Measurements from ENCODE around the gene FAM187B.
A peak's percentile ranks its signal among the peaks of the same experiment; 100 is the strongest.
"Not testable (repeated sequence)": the region's sequence is repeated elsewhere in the genome, so short reads cannot be mapped to it uniquely, and the experiment has no call there.

Gene FAM187B

DNA sequence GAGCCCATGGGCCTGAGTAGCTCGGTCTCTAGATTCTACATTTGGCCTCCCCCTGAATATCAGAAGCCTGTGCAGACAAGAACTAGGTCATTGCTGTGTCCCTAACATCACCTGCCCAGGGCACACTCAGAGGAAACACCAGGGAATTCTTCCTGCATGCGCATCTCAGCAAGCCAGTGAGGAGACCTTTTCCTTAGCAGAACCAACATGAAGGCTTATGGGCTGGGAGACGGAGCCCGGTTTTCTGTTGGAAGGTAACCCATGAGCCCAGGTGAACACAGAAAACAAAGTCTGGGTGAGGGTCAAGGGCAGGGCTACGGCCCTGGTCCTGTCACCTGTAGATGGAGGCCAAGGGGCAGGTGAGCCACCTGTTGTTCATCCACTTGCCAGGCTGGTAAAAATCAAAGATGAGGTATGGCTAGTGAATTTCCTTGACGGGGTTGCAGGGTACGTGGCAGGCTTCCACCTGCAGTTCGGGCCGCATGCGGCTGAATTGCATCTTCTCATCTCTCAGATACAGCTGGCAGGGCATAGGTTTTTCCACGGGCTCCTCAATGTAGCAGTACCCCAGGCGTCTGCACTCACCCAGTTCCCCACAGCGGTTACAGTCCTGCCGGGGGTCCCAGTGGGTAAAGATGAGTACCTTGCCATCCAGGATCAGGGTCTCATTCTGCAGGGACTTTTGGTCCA is 3.6 kb upstream of the FAM187B start:
- DNase-seq, result no peak

DNA sequence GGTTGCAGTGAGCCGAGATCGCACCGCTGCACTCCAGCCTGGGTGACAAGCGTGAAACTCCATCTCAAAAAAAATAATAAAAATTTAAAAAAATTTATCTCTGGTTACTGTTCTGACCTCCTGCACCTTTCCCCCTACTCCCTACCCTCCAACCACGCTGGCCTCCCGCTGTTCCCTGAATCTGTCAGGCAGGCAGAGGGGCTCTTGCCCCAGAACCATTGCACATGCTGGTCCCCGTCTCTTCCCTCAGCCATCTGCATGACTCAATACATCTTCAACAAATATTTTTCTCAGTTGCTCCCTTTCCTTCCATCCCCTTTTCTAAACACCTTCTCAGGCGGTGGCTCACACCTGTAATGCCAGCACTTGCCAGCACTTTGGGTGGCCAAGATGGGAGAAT is 1.1 kb upstream of the FAM187B start:
- no peak for DNase-seq

DNA sequence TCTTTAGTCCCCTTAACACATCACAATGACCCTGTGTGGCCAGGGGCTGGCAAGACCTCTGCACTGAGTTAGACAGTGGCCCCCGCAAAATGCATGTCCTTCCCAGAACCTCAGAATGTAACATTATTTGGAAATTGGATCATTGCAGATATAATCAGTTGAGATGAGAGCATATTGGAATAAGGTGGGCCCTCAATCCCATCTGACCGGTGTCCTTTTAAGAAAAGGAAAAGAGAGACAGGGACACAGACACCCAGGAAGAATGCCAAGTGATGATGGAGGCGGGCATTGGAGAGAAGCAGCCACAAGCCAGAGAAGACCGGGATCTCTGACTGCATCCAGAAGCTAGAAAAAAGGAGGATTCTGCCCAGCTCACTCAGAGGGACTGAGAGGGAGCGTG is 1.8 kb downstream of the FAM187B start:
- DNase-seq, result no peak

DNA sequence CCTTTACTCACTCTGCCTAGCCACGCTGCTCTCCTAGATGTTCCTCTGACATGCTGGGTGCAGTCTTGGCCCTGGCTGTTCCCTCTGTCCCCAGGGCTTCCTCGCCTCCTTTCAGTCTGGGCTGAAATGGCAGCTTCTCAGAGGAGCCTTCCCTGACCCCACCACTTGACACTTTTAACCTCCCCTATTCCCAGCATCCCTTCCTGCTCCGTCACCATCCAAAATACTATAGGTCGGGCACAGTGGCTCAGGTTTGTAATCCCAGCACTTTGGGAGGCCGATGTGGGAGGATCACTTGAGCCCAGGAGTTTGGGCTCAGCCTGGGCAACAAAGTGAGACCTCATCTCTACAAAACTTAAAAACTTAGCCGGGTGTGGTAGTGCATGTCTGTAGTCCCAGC is 2.6 kb downstream of the FAM187B start:
- DNase-seq, result no peak

DNA sequence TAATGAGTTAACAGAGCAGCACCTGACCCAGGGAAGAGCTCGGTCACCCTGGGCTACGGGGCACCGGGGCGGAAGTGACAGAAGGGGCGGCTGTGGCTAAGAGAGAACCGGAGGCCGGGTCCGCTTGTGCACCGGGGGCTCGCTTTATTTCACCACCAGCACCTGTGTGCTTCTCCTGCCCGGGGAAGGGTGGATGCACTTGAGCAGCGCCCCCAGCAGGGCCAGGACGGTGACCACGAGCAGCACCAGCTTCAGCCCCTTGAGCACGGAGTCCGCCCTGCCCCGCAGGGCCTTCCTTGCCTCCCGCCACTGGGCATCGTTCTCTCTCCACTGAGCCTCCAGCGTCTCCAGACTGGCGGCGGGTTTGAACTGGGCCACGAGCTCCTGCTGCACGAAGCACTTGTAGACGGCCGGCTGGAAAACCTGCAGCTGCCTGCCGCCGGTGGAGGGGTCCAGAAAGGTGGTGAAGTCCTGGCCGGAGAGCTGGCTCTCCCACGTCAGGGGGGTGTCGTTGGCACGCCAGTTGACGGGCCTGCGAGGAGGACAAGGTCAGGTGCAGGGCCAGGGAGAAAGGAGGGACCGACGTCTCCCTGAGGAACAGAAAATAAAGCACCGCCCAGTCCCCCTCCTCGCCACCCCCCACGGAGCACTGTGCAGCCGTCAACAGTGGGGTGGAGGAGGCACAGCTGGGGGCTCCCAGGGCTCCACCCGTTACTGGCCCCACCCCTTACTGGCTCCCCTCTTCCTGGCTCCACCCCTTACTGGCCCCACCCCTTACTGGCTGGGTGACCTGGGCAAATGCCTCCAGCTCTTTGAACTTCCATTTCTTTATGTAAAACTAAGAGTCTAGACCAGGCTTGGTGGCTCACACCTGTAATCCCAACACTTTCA is 3.6 kb downstream of the FAM187B start:
- DNase-seq, result no peak

DNA sequence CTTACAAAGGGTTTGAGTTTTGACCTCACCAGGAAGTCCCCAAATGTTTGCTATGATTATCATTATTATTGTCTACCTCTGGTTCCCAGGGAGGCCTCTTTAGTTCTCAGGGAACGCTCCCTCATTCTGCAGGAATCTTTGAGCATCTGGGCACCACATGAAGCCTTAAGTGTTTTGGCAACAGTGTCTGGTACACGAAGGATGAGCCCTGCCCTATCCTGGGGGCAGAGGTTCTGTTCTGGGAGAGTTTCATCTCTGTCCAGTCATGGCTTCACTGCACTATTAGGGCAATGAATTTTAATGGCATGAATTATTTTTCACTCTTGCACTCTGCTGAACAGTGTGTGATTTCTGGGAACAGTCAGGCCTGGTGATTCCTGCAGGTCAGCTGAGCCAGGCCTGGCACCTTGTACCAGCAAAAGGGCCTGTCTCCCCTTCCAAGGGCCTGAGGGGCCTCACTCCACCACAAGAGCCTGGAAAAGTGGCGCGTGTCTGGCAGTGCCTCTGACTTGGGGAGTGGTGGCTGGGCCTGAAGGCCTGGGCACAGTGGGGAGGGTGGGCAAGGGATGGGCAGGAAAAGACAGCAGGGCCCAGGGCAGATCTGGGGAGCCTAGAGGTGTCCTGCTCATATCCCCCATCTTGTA is 4.6 kb downstream of the FAM187B start:
- DNase-seq, result no peak

DNA sequence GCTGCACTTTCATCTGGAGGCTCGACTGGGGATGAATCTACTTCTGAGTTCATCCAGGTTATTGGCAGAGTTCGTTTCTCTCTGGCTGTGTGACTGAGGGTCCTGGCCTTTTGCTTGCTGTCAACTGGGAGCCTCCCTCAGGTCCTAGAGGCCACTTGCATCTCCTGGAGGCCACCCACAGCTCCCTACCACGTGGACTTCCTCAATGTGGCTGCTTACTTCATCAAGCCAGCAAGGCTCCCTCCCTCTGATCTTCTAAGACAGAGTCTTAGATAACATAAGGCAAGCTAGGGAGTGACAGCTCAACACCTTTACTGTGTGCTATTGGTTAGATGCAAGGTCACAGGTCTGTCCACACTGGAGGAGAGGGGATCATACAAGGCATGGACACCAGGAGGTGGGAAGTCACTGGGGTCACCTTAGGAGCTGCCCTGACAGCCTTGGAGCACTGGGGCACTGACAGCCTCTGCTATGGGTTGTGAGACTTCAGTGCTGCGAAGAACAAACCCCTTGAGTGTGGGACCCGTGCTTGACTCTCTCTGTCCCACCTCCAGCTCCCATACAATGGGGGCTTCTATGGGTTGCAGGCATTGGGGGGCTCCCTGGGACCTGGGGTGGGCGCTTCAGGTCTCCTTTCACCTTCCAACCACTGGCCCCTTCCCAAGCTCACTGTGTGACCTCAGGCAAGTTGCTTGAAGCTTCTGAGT is 5.3 kb downstream of the FAM187B start:
- no peak for DNase-seq

DNA sequence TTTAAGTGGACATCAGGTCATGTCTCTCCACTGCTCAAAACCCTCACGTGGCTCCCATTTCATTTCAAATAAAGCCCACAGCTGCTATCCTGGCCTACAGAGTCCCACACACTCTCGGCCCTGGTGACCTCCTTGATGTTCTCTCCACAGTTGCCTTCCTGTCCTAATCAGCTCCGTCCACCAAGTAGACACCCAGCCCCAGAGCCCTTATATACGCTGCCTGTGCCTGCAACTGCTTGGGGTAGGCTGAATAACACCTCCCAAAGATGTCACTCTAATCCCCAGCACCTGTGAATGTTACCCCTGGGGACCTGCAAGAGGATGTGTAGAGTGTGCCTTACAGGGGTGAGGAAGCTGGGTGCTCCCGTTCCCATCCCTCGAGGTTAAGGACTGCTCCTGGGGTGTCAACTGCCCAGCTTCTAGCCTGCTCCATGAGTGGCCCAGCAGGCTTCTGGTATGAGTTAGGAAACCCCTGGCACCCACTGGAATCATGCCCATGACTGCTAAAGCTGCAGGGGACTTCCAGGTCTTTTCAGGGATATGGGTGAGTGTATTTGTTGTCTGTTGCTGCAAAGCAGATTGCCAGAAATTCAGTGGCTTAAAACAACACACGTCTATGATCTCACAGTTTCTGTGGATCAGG is 6.0 kb downstream of the FAM187B start:
- DNase-seq, result no peak

DNA sequence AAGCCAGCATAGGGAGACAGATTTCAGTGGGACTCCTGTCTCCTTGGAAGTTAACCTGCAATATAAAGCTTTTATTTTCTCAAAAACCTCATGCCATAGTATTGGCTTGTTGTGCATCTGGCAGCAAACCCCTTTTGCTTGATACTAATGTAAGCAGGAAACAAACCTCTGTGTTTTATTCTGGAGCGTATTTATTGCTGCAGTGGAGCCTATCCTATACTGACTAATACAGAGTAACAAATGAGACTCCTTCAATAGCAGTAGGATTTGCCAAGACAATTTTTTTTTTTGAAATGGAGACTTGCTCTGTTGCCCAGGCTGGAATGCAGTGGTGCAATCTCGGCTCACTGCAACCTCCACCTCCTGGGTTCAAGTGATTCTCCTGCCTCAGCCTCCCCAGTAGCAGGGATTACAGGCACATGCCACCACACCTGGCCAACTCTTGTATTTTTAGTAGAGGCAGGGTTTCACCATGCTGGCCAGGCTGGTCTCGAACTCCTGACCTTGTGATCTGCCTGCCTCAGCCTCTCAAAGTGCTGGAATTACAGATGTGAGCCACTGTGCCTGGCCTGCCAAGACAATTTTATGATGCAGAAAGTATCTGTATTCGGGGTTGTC is 7.5 kb downstream of the FAM187B start:
- not testable (repeated sequence) for DNase-seq

DNA sequence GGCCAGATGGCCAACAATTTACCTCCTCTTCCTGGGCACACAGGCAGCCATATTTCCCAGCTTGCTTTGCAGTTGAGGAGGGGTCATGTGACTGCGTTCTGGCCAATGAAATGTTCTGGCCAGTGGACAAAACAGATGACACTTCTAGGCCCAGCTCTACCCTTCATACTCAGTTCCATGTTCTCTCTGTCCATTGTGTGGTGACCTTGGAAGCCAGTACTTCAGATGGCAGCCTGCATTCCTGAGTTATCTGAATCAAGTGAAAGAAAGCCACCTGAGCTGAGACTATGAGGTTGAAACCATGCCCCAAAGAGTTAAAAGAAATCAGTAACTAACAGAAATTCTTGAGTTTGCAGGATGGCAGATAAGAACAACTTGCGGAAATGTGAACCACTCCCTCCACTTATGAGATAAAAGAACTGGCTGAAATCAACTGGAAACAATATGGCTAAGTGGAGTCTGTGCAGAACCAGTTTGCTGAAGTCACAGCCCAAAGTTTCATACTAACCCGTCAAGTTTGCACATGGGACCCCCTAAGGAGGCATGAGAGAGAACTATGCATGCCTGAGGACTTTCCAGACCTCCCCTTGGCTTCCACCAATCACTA is 8.1 kb downstream of the FAM187B start:
- no peak for DNase-seq

DNA sequence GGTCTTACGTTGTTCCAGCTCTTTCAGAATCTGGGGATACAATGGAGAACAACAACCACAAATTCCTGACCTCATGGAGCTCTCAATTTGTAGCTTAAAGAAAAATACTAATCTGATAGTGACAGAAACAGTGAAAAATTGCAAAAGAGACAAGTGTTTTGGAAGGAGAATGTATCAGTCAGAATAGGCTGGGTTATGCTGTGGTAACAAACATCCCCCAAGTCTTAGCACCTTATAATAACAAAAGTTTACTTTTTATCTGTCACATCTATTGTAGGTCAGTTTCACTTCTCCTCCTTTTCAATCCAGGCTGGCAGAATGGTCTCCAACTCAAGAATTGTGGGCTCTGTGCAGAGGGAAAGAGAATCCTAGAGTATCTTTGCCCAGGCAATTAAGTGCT is 9.5 kb downstream of the FAM187B start:
- no peak for DNase-seq

DNA sequence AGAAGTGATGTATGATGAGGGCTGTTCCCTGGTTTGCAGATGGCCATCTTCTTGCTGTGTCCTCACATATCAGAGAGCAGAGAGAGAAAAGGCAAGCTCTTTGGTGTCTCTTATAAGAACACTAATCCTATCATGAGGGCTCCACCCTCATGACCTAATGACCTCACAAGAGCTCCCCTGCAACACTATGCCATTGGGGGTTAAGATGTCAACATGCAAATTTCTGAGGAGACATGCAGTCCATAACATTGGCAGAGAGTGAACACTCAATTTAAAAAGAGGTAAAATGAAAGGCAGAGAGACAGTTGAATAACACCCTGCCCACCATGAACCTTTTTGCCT is 10.9 kb downstream of the FAM187B start:
- DNase-seq, result no peak

DNA sequence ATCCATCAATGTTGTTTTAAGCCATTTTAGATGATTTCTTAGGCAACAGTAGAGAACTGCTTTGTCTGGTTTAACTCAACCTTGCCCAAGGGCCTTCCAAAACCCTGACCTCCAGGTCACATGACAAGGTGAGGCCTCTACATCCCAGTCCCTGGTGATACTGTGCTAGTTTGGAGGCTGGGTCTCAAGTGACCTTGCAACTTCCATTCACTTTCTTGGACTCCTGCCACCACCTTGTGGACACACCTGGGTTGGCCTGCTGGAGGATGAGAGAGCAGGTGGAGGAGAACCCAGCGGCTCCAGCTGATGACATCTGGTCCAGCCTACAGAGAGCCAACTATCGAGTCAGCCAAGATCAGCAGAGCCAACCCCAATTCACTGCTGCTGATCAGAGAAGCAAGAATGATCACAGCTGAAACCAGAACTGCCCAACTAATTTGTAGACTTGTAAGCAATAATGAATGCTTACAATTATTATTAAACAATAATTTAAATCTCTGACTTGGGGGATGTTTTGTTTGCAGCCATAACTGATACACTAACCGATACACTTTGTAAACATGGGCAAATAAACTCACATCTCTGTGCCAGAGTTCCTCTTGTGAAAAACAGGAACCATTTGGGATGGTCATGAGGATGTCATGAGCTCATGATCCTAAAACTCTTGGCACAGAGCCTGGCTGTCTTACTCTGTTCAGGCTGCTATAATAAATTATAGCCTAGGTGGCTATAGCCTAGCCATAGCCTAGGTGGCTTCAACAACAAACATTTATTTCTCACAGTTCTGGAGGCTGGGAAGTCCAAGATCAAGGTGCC is 11.5 kb downstream of the FAM187B start:
- peak; percentile 32 for DNase-seq

DNA sequence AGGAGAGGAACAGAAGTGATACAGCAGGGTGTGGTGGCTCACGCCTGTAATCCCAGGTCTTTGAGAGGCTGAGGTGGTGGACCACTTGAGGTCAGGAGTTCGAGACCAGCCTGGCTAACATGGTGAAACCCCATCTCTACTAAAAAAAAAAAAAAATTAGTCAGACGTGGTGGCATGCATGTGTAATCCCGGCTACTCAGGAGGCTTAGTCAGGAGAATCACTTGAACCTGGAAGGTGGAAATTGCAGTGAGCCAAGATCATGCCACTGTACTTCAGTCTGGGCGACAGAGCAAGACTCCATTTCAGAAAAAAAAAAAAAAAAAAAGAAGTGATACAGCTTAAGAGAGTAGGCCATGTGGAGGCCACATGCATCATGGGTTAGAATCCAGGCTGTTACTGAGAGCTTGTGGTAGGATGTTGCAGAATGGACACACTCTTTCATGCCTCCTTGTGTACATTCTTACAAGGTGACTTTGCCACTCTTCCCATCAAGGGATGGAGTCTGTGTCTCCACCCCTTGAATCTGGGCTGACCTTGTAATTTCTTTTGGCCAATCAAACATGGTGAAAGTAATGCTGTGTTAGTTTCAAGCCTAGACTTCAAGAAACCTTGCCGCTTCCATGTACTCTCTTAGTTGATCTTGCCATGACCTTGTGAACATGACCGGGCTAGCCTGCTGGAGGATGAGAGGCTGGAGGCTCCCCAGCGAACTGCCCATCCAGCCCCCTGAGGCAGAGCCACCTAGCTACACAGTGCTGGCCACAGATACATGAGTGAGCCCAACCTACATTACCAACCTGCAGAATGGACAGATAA is 12.3 kb downstream of the FAM187B start:
- DNase-seq, result no peak

DNA sequence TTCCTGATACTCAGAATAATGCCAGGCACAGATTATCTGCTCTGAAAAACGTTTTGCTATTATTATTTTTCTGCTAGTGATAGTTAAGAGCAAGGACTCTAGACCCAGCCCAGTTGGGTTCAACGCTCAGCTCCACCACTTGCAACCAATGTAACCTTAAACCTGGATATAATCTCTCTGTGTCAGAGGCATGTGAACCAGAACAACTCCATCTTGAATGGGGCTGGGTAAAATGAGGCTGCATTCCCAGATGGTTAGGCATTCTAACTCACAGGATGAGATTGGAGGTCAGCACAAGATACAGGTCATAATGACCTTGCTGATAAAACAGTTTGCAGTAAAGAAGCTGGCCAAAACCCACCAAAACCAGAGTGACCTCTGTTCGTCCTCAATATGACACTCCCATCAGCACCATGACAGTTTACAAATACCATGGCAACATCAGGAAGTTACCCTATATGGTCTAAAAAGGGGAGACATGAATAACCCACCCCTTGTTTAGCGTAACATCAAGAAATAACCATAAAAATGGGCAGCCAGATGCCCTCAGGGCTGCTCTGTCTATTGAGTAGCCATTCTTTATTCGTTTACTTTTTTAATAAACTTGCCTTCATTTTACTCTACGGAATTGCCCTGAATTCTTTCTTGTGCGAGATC is 13.6 kb downstream of the FAM187B start:
- DNase-seq, result no peak

DNA sequence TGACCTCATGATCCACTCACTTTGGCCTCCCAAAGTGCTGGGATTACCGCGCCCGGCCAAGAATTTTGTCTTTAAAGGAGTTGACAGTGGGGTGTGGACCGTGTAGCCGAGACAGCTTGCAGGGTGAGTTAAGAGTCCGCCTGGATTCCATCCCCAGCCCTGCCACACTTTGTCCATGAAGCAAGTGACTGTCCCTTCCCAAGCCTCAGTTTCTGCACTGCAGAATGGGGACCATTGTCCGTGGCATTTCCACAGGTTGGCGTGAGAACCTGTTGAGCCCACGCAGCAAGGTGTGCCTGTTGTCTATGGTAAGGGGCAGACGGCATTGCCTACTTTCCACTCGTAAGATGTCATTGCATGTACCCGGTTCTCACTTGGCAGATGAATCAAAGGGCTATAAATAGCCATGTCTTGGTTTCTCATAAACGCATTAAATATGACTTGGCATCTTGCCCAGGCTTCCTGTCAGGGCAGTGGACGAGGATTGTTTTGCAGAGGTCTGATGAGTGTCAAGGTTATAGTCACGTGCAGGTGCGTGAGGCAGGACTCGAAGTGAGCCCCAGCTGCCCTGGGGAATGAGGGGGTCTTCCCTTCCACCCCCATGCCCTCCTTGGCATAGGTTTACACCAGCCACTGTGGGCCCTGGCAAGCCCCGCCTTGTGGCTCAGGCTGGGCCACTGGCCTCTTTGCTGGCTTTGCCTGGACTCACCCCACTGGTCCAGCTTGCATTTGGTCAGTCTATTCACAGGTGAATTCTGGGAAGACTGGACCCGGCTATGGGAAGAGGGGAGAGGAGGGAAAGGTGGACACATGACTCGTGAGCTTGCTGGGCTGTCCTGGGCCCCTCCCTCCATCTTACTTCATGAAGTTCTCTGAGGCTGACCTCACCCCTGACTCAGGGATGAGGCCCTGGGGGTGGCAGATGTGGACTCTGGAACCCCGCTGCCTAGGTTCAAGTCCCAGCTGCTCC is 14.6 kb downstream of the FAM187B start:
- peak; percentile 68 for DNase-seq

DNA sequence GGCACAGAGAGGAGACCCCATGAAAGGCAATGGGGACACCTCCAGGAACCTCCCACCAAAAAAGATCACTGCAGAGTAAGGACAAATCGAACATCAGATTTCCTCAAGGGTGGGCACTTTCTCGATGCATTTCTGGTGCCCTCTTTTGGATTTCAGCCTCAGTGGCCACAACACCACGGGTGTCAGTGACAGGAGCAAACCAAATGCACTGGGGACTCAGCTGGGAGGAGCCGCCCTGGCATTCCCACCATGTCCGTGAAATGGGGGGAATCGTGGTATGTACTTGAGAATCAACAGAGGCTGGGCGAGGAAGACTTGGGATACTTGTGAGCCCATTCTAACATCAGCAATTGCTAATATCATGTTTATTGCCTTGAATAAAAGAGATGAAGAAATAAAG is 16.3 kb downstream of the FAM187B start:
- DNase-seq, result no peak

DNA sequence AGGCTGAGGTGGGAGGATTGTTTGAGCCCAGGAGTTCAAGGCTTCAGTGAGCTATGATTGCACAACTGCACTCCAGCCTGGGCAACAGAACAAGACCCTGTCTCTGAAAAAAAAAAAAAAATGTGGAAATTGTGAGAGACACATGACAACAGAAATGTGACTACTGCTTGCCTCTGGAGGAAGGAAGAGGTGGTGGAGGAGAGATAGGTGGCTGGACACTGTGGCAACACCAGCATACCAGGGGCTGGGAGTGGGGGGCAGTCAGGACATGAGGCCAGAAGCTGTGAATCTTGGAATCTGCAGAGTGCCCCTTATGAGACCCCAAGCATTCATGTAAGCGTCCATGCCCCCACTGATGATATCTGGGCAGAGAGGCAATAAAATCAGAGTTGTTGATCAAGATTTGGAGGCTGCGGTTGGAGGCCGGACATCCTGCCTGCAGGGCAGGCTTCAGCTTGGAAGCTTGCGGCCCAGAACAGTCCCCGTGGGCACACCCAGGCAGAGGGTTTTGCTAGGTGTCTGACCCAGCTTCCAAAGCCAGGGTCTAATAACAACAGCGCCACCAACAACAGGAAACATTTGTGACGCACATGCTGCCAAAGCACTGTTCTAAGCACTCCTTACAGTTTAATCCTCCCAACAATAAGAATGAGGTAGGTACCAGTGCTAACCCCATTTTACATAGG is 16.9 kb downstream of the FAM187B start:
- peak; percentile 59 for DNase-seq
